Measurements from ENCODE around the gene ABL1.

ABL1 gene

GRCh38 chr9:130884111-130884531 is 49.1 kb downstream of the ABL1 start (continued):
- TF ChIP-seq ZNF169 (tag by site-specific recombination; IDR thresholded peaks at IDR 0.05) (no peak), ZNF518A (tag by site-specific recombination; conservative IDR thresholded peaks at IDR 0.05; ENCODE audit: low read depth) (no peak), ZNF692 (tag by site-specific recombination; IDR thresholded peaks at IDR 0.05) (no peak), ZNF544 (tag by site-specific recombination; IDR thresholded peaks at IDR 0.05) (no peak), ZNF132 (tag by site-specific recombination; IDR thresholded peaks at IDR 0.05; ENCODE audit: borderline replicate concordance) (no peak), PBX3 (CRISPR knock-in tag; IDR thresholded peaks at IDR 0.05) (no peak), ZNF501 (tag by site-specific recombination; IDR thresholded peaks at IDR 0.05) (no peak)

- H3K9me3 ChIP-seq (ENCODE audit: control insufficient read depth, insufficient read depth, low read depth, low read length), result no peaks in the 10 kb centered on the region
- no peak overlapping the region for H3K27ac ChIP-seq (ENCODE audit: extremely low read depth, low read depth, low read length)
- POLR2A ChIA-PET, result no interaction called here
- no peaks in the 10 kb centered on the region for H3K4me1 ChIP-seq (ENCODE audit: control insufficient read depth, insufficient read depth, low read length)
- TF ChIP-seq ZBTB21 (tag by site-specific recombination; IDR thresholded peaks at IDR 0.05), result no peak
- no peak overlapping the region for H3K4me3 ChIP-seq (ENCODE audit: low read depth, low read length)
- peaks cover 0 to 90% of the 10 kb centered on the region in 2 experiments; a peak in 1 of 3 replicates for H3K36me3 ChIP-seq (ENCODE audit: control insufficient read depth in 2 of 2, insufficient read depth in 1 of 2, low read length in 2 of 2)
- CTCF ChIA-PET, result interaction anchor here (0.7 to 2.3 kb wide), 4 partner anchors 15 to 19 kb away, joined by 3 to 15 read pairs (median 8); no protein-coding TSS in a partner anchor
Observed at GRCh38 chr9:130884542-130885483, 49.8 kb downstream of the ABL1 start.

GRCh38 chr9:130885484-130886375 is 50.7 kb downstream of the ABL1 start:
- no peak for TF ChIP-seq SCRT2 (tag by site-specific recombination; IDR thresholded peaks at IDR 0.05)
- no peak for TF ChIP-seq ZNF174 (tag by site-specific recombination; IDR thresholded peaks at IDR 0.05)
- Histone ChIP-seq H3K9me3 (ENCODE audit: control insufficient read depth, insufficient read depth, low read depth, low read length) (no peaks in the 10 kb centered on the region), H3K4me3 (ENCODE audit: low read depth, low read length) (no peak overlapping the region), H3K27ac (ENCODE audit: extremely low read depth, low read depth, low read length) (no peak overlapping the region), H3K4me1 (ENCODE audit: control insufficient read depth, insufficient read depth, low read length) (no peaks in the 10 kb centered on the region), H3K36me3 (ENCODE audit: control insufficient read depth in 2 of 2, insufficient read depth in 1 of 2, low read length in 2 of 2) (peaks cover 0 to 89% of the 10 kb centered on the region in 2 experiments; a peak in 1 of 3 replicates)
- ChIA-PET POLR2A (interaction anchor here (0.8 to 1.3 kb wide), 2 partner anchors 16 to 192 kb away, joined by 3 read pairs; partner anchors contain the start of gene EXOSC2), CTCF (interaction anchor here (0.7 to 2.3 kb wide), 3 partner anchors 16 to 164 kb away, joined by 3 to 9 read pairs (median 8); no protein-coding TSS in a partner anchor)

Data from HEK293 (cell line).